Amygdala (tissue), 56 donors: ENCODE results near the gene PTPN18.

Experiments used
- DNase-seq, 56 donors: peaks; one replicate each; lab custom pipeline; 2025; lab: John Stamatoyannopoulos, UW

Gene PTPN18

DNA sequence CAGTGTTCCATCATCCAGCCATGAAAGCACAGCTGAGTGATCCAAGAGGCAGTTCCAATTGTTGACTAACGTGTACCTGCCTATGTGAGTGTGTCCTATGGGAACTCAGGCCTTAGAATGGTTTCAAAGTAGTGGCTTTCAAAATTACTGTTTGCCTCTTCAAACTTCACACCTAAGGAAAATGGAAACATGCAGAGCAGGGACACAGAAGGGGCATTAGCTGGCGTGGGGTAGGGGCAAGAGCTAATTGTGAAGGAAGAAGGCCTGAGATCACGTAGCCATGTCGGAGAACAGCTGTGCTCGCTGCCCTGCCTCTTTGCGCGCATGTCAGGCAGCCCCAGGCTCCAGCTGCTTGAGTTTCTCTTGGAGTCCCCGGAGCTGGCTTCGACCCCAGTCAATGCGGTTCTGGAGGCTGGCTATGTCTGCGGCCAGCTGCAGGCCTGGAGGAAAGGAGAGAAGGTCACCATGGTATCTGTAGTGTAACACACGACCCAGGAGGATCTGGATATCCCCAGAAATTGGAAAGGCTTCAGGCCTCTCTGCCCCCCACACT, 17.0 kb upstream of the PTPN18 start:
- no peak for DNase-seq

DNA sequence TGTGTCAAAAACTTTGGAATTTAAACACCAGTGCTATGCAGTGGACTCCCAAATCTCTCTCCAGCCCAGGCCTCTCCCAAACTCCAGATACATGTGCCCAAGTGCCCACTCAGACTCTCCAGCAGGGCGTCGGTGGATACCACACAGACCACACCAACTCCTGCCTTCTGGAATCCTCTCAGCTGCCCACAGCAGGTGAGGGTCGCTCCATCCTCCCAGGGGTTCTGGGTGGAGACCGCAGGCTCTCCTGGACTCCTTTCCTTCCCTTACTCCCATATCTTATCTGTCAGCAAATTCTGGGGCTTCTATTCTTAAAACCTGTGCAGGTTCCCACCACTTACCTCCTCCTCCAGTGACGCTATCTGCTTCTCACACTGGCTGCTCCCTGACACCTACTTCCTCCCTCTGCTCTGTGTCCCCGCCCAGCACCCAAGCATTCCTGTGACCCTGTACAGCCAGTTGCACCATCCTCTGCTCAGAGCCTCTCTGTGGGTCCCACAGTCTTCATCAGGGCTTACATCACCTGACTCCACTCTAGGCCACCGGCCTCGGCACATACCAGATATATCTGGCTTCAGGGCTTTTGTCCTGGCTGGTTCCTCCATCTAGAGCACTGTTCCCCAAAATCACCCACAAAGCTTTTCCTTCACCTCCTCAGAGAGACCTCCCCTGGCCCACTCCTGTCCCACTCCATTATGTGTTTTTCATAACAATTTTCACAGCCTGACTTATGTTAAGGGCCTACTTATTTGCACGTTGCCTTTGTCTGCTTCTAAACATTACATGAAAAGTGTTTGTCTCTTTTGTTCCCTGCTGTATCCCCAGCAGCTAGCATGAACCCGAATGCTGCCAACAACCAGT, 15.7 kb upstream of the PTPN18 start:
- no peak for DNase-seq

DNA sequence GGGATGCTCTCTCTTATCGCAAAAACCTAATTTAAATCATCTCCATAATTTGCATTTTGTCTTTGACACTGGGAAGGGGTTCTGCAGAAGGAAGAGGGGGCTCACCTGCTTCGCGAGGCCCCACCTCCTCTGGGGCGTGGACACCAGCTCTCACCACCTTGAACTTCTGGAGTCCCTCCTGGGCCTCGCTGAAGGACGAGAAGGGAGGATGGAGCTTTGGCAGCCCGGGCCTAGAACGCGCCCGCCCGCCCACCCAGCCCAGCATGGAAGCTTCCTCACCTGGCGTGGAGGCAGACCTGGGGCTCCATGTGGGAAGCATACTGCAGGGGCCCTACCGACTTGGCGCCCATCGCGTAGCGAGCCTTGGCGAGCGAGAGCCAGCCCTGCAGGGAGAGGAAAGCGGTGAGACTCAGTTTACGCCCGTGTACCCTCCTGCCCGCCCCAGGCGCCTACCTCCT, 14.3 kb upstream of the PTPN18 start:
- no peak for DNase-seq

DNA sequence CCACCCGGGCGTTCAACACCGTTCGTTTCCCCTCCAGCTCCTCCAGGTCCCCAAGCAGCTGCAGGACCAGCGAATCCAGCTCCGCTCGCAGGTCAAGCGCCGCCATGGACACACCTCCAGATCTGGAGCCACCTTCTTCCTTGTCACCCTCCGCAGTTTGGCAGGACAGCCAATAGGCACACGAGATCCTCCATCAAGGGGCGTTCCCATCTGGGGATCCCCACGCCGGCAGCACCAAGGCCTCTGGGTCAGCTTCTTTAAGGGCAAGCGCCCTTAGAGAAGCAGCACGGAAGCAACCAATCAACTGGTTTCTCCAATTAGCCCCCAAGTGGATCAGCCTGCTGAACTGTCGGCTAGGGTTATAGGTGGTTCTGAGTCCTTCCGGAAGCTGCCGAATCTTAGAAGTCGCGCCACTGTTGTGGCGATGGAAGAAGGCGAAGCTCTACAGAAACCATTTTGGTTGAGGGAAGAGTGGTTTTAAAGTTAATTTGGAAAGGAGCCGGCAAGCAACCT, 13.8 kb upstream of the PTPN18 start:
- DNase-seq = peak; percentile 62 to 96 (median 86)

DNA sequence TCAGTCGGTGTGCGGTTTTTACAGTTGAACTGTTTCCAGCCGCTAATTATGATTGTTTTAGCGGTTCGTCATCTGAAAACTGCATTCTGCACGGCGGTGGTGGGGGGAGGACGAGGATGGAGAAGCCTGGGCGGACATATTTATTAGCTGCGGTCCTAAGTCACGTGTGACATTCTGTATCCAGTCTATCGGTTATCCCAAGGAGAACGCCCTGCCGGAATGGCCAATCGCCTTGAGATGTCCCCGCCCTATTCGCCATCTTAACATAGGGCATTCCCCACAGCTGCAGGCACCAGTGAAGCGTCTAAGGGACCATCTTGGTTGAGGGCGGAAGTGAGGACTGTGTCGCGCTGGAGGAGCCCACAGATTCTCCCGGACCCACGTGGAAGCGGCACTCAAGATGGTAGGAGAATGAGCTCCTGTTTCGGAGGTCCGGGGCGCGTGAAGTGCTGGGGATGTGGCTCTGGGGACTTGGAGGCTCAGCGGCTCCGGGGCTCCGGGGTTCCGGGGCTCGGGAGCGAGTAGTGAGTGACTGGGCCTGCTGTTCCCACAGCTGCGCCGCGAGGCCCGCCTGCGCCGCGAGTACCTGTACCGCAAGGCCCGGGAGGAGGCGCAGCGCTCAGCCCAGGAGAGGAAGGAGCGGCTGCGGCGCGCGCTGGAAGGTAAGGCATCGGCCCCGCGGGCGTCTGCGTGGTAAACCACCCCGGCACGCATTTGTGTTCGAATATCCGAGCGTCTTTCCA, 13.2 kb upstream of the PTPN18 start, which contains the start of gene IMP4:
IMP4 (plus strand) TSS at position 365 of the 743 bp plus-strand sequence; CDS start at position 401, 36 bp downstream.
- DNase-seq = peak; percentile 80 to 100 (median 98)

DNA sequence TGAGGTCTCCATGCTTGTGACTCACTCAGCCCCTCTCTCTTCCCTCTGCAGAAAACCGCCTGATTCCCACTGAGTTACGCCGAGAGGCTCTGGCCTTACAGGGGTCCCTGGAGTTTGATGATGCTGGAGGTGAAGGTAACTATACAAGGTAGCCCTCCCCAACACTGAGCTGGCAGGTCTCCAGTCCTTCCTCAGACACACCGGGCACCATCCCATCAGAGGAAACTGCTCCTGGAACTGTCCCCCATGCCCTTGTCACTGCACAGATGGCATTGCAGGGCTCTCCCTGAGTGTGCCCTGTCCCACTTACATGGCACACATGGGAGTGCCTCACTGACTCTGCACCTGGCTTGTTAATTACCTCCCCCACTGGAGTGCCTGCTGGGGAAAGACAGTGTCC, 11.3 kb upstream of the PTPN18 start:
- no peak for DNase-seq

DNA sequence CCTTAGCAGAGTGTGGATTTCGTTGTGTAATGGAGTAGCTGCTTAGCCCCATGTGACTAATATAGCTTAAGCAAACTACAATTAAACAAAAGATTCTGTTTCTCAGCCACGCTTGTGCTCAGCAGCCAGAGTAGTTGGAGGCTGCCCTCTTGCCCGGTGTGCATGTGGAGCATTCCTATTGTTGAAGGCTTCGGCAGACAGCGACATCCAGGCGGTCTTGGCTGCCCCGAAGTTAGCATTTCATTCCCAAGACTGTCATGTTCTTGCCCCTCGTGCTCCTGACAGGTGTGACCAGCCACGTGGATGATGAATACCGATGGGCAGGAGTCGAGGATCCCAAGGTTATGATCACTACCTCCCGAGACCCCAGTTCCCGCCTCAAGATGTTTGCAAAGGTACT, 10.8 kb upstream of the PTPN18 start:
- DNase-seq = no peak

DNA sequence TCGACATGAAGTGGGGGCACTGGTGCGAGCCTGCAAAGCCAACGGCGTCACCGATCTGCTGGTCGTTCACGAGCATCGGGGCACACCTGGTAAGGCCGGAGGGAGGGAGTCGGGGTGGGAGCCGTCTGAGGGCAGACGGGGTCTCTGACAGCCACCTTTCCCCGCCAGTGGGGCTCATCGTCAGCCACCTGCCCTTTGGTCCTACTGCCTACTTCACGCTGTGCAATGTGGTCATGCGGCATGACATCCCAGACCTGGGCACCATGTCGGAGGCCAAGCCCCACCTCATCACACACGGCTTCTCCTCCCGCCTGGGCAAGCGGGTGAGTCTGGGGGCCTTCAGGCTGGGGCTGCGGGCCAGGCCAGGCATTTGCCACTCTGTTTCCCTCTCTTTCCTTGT, 10.2 kb upstream of the PTPN18 start:
- DNase-seq = no peak

DNA sequence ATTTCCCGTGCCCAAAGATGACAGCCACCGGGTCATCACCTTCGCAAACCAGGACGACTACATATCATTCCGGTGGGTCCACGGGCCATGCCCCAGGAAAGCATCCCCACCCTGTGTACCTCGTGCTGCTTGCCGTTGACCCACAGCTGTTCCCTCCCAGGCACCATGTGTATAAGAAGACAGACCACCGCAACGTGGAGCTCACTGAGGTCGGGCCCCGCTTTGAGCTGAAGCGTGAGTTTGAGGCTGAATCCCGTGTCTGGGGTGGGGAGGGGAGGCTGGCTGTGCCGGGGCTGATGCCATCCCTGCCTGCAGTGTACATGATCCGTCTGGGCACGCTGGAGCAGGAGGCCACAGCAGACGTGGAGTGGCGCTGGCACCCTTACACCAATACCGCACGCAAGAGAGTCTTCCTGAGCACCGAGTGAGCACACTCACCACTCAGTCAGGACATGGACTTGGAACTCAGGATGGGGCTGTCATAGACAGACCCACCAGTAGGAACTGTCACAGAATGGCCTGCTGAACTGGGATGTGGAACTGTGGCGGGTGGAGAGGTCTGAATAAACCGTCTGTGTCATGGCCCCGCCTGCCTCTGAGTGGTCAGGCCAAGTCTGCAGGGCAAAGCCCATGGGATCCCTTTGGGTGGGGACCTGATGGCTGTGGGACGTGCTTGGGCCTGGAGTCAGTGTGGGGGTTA, 9.7 kb upstream of the PTPN18 start:
- DNase-seq = no peak

DNA sequence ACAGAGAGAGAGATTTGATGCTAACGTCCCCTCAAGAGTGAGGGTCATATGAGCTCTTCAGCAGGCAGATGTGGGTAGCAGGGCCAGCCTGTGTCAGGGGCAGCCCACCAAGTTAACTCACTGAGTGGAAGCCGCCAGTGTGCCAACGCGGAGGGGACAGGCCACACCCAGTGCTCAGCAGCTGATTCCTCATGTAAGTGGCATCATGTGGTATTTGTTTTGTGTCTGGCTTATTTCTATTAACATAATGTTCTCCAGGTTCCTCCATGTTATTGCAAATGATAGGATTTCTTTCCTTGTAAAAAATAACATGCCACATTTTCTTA, 9.2 kb upstream of the PTPN18 start:
- DNase-seq = no peak

DNA sequence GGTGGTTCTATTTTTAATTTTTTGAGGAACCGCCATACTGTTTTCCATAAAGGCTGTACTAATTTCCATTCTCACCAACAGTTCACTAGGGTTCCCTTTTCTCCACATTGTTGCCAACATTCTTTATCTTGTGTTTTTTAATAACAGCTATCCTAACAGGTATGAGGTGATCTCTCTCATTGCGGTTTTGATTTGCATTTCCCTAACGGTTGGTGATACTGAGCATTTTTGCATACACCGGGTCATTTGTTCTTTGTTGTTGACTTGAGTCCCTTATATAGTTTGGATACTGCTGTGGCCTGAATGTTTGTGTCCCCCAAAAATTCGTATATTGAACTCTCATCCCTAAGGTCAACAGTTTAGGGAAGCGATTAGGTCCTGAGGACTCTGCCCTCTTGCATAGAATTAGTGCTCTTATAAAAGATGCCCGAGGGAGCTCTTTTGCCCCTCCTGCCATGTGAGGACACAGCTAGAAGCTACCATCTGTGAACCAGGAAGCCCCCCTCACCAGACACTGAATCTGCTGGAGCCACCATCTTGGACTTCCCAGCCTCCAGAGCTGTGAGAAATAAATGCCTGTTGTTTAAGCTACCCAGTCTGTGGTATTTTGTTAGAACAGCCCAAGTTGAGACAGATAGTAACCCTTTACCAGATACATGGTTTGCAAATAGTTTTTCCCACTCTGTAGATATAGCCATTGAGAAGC, 8.5 kb upstream of the PTPN18 start:
- no peak for DNase-seq

DNA sequence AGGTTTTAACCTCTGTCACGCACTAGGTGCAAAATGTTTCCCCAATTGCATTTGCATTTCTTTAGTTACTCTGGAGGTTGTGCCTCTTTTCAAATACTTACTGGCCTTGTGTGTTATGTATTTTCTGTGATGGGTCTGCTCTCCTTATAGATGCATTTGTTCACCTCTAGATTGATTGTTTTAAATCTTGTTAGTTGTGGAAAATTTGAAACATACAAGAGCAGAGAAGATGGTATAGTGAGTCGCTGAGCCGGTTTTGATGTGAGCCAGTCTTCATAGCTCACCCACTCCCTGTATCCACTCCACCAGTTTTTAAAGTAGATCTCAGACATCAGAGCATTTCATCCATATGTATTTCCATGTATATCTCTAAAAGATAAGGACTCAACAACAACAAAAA, 6.7 kb upstream of the PTPN18 start:
- no peak for DNase-seq

DNA sequence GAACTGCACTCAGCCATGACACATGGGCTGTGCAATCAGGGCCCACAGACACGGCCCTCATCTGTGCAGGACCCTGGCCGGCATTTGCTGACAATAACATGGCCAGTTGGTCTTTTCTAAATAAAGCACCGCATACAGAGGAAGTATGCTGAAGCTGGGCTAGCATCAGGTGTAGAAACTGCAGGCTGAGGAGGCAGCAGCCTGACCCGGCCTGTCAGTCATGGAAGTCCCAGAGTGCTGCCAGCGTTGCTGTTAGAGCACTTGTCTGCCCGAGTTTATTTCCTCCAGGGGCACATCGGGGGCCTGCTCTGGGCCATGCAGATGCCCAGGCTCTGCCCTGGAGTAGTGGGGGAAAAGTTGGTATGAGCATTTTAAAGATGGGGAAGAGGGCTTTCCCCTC, 4.1 kb upstream of the PTPN18 start:
- DNase-seq = no peak

DNA sequence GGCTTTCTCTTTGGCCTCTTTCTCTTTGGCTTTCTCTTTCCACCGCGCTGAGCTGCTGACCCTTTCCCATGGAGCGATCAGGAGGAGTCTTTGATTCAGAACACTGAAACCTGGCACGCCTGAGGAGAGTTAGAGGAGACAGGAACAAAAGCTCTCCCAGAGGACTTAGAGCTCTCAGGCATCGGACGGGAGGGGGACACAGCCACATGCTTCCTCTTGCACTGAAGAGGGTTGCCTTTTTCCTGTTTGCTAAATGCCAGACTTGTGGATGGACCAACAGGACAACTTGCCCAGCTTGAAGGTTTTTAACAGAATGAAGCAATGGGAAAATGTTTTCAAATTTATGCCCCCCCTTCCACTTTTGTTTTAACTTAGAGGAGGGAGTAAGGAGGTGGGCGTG, 3.6 kb upstream of the PTPN18 start:
- DNase-seq = peak in 3 of 56 donors; percentile 18 to 32 (median 19)

DNA sequence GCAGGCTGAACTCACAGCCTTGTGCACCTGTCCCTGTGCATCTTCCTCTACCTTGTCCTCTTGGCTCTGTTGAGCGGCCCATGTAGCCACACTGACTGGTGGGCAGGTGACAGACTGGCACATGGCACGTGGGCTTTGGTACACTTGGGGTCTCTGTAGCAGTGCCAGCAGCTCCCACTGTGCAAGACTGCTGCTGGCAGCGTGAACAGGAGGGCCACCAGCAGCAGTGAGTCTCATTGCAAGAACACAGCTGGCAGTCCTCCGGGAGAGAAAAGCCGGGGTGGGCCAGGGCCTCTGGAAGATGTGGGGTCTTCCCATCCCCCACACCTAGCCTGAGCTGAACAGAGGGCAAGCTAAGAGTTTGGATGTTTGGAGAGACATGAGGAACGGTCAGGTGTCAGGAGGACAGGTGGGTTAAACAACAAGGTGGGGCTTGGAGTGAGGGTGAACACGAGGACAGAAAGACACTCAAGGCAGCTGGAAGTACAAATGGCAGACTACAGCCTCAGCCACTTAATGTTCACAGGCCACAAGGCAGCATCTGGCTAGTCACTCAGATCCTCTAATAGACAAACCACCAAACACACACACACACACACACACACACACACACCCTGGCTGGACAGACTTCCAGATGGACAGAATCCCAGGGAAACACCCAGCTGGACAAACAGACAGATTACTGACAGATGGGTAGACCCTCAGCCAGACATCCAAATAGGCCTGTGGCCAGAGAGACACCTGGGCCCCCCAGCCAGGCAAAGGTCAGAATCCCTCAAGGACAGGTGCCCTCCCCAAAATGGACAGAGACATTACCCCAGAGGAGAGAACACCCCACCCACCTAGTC, 2.3 kb upstream of the PTPN18 start:
- DNase-seq = no peak

DNA sequence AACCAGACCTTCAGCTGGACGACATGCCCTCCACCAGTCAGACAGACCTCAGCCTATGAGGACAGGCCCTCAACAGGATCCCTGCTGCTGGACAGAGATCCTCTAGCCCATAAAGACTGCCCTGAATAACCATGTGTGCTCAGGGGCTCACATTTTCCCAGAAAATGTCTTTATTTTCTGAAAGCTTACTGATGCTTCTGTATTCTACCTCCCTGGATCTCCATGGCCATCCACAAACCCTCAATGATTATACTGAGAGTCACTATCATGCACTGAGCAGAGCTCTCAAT, 1.8 kb upstream of the PTPN18 start:
- no peak for DNase-seq

DNA sequence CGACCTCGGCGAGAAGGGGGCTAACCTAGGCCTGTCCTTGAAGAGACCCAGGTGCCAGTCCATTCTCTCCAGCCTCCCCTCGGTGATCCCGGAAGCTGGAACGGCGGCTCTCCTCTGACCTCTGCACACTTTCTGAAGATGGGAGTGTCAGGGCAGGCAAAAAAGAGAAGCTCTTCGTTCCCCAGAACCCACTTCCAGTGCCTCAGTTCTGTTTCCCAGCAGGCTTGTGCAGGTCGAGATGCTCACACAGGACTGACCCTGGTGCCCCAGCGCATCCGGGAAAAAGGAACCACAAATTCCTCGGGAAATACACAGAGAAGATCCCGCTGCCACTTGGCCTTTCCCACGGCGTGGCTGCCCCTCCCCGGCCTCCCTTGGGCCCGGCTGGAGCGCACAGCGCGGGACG, 681 bp upstream of the PTPN18 start:
- DNase-seq = no peak

DNA sequence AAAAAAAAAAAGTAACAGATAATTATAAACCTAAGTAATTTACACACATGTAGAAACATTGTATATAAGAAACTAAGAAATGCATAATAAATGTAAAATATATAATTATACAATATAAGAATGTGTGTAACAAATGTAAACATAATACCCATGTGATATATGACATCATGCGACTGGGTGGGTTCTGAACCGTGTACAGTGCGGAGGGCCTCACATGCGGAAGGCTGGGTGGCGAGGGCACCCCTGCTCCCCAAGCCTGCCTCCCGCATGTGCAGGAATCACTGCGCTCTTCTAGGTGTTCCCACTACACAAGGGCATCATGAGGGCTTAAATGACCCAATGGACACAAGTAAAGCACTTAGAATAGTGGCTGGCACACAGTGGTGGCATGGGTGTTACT, 2.0 kb downstream of the PTPN18 start:
- no peak for DNase-seq
